Astrocyte of the spinal cord (primary cell): Measurements from ENCODE around the gene FNDC3A.

Experiments
- DNase-seq: peaks from one replicate; pipeline ENCODE4 v3.0.0; 2011; ENCODE audit warnings: low read depth, low spot score
- H3K4me3 ChIP-seq: 2 replicates; pipeline ENCODE4 v1.5.1; 2011; ENCODE audit warnings: low read depth, mild to moderate bottlenecking, low read length, moderate library complexity
- CTCF ChIP-seq: IDR thresholded peaks from 2 replicates; pipeline ENCODE4 v1.5.1; 2012; ENCODE audit warnings: low read depth, mild to moderate bottlenecking, low read length, inconsistent platforms
- in situ Hi-C: cut with HindIII; loops from 2 replicates; pipeline ENCODE4 v1.10.0; 2017; ENCODE audit warnings: low sequenced_read_pairs

FNDC3A gene

GRCh38 chr13:48954081-48954480 lies 21.6 kb upstream of the FNDC3A start:
- in situ Hi-C loops, result no loop called here
- peak; percentile 83 for DNase-seq
- H3K4me3 ChIP-seq, result no peak overlapping the region
- TF ChIP-seq CTCF, result no peak

DNA sequence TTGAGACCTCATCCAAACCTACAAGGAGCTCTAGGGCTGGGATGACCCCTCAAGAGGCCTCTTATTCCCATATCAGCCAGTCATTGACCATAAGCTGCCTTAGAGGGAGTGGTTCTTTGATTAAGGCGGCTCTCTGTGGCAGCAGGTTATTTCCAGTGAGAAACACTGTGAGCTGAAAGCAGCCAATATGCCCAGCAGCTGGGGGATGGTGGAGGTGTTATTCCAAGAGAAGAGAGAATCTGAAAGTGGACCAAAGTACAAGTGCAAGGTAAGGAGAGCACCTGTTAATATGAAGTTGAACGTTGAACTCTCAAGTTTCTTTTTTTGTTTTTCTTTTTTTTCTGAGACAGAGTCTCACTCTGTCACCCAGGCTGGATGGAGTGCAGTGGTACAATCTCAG lies 20.2 kb upstream of the FNDC3A start:
- H3K4me3 ChIP-seq, result no peak overlapping the region
- no peak for DNase-seq
- in situ Hi-C loops, result no loop called here
- TF ChIP-seq CTCF, result no peak

- in situ Hi-C loops, result no loop called here
- DNase-seq, result no peak
- no peak overlapping the region for H3K4me3 ChIP-seq
- TF ChIP-seq CTCF, result no peak
Observed at GRCh38 chr13:48961379-48961778, 14.3 kb upstream of the FNDC3A start.

DNA sequence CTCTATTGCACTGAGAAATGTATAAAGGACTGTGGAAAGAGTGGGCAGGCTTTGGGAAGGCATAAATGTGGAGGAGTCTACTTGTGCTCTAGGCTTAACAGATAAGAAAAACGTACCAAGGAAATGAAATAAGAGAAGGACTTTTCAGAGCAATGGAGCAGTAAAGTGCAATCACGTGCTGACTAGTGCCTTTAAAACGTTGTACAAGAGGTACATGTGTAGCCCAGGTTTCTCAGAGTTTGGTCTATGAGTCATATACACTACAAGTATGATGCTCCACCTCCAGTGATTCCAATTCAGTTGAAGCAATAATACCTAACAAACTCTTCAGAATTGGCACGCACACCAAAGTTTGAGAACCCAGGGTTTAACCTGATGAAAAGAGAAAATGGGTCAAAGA lies 13.4 kb upstream of the FNDC3A start:
- in situ Hi-C loops, result no loop called here
- H3K4me3 ChIP-seq, result no peak overlapping the region
- TF ChIP-seq CTCF, result no peak
- no peak for DNase-seq

- in situ Hi-C loops, result no loop called here
- DNase-seq, result no peak
- H3K4me3 ChIP-seq, result no peak overlapping the region
- no peak for TF ChIP-seq CTCF
Observed at GRCh38 chr13:48965736-48966135, 10.0 kb upstream of the FNDC3A start.

- DNase-seq, result no peak
- in situ Hi-C loops, result no loop called here
- no peak for TF ChIP-seq CTCF
- H3K4me3 ChIP-seq, result no peak overlapping the region
Observed at GRCh38 chr13:48969685-48970084, 6.0 kb upstream of the FNDC3A start.

DNA sequence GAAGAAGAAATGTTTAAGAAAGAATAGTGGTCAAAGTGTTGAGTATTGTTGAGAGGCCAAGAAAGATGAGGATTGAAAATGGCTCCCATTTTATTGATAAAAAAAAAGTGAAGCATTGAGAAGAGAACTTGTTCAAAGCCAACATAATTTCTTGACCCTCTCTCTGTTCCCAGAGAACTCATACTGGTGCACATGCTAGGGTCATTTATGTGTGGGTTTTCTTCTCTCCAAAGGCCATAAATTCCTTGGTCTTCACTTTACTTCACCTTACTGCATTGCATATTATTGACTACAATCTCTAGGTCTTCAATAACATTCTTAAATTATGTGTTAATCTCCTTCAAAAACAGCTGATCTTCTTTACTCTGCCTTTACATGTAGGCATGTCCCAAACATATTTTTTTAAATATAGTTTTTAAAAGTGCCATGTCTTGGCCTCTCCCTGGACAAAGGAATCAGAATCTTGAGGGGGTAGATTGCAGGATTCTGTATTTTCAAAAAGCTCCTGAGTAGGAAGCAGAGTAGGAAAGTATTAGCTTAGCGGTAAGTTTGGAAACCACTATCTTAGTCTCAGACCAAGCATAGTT lies 1.8 kb upstream of the FNDC3A start:
- in situ Hi-C loops, result no loop called here
- no peak overlapping the region for H3K4me3 ChIP-seq
- no peak for DNase-seq
- TF ChIP-seq CTCF, result no peak
